HL-60 (cell line): ENCODE results near the gene TPK1.
"Not testable (repeated sequence)": the region's sequence is repeated elsewhere in the genome, so short reads cannot be mapped to it uniquely, and the experiment has no call there.

Source experiments
- DNase-seq, 2 experiments: peaks; one replicate each; pipeline ENCODE4 v3.0.0-alpha.2; 2010 to 2020; ENCODE audit warnings: low read depth in 1 of 2, low spot score in 1 of 2
- H3K27ac ChIP-seq: fragments of 250-450 bp; sonication (Bioruptor Pico); replicated peaks from 2 replicates; pipeline ENCODE4 v1.5.1; 2020; ENCODE audit warnings: mild to moderate bottlenecking, moderate library complexity
- H3K27me3 ChIP-seq: fragments of 250-450 bp; sonication (Bioruptor Pico); 2 replicates; pipeline ENCODE4 v1.5.1; 2021; ENCODE audit warnings: mild to moderate bottlenecking, moderate library complexity; ENCODE audit not compliant: insufficient read depth, poor library complexity, severe bottlenecking
- H3K4me3 ChIP-seq: replicated peaks from 2 replicates; pipeline ENCODE4 v1.5.1; 2011; ENCODE audit warnings: mild to moderate bottlenecking, control low read depth, low read length; ENCODE audit not compliant: insufficient read depth
- GABPA ChIP-seq: IDR thresholded peaks from 2 replicates; pipeline ENCODE4 v1.6.1; 2012; ENCODE audit warnings: low read depth
- POLR2AphosphoS5 ChIP-seq: IDR thresholded peaks from 2 replicates; pipeline ENCODE4 v1.6.1; 2012; ENCODE audit warnings: low read depth
- SPI1 ChIP-seq: IDR thresholded peaks from 2 replicates; pipeline ENCODE4 v1.6.1; 2012; ENCODE audit warnings: low read depth, mild to moderate bottlenecking, borderline replicate concordance
- TF ChIP-seq, protein P1 (sequence below): IDR thresholded peaks from one replicate; pipeline ENCODE4 v1.5.1; 2011; ENCODE audit warnings: low read length, control low read depth, inconsistent platforms; ENCODE audit not compliant: insufficient read depth
- TF ChIP-seq, protein P2 (sequence below): IDR thresholded peaks from 2 replicates; pipeline ENCODE4 v1.6.1; 2012; ENCODE audit warnings: low read depth; ENCODE audit not compliant: insufficient replicate concordance

The TPK1 gene

DNA sequence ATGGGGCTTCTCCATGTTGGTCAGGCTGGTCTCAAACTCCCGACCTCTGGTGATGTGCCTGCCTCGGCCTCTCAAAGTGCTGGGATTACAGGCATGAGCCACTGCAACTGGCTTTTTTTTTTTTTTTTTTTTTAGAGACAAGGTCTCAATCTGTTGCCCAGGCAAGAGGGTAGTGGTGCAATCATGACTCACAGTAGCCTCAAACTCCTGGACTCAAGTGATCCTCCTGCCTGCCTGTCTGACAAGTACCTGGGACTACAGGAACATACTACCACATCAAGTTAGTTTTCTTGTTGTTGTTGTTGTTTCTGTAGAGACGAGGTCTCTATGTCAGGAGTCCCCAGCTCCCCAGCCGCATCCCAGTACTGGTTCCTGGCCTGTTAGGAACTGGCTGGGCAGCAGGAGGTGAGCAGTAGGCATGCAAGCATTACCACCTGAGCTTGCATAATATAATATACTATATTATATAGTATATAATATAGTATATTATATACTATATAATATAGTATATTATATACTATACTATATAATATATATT lies 55.7 kb downstream of the TPK1 start:
- peak in 1 of 2 experiments; percentile 1 for DNase-seq
- TF ChIP-seq GABPA: no peak
- TF ChIP-seq, protein P1, sequence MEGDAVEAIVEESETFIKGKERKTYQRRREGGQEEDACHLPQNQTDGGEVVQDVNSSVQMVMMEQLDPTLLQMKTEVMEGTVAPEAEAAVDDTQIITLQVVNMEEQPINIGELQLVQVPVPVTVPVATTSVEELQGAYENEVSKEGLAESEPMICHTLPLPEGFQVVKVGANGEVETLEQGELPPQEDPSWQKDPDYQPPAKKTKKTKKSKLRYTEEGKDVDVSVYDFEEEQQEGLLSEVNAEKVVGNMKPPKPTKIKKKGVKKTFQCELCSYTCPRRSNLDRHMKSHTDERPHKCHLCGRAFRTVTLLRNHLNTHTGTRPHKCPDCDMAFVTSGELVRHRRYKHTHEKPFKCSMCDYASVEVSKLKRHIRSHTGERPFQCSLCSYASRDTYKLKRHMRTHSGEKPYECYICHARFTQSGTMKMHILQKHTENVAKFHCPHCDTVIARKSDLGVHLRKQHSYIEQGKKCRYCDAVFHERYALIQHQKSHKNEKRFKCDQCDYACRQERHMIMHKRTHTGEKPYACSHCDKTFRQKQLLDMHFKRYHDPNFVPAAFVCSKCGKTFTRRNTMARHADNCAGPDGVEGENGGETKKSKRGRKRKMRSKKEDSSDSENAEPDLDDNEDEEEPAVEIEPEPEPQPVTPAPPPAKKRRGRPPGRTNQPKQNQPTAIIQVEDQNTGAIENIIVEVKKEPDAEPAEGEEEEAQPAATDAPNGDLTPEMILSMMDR: no peak
- TF ChIP-seq POLR2AphosphoS5: no peak
- TF ChIP-seq, protein P2, sequence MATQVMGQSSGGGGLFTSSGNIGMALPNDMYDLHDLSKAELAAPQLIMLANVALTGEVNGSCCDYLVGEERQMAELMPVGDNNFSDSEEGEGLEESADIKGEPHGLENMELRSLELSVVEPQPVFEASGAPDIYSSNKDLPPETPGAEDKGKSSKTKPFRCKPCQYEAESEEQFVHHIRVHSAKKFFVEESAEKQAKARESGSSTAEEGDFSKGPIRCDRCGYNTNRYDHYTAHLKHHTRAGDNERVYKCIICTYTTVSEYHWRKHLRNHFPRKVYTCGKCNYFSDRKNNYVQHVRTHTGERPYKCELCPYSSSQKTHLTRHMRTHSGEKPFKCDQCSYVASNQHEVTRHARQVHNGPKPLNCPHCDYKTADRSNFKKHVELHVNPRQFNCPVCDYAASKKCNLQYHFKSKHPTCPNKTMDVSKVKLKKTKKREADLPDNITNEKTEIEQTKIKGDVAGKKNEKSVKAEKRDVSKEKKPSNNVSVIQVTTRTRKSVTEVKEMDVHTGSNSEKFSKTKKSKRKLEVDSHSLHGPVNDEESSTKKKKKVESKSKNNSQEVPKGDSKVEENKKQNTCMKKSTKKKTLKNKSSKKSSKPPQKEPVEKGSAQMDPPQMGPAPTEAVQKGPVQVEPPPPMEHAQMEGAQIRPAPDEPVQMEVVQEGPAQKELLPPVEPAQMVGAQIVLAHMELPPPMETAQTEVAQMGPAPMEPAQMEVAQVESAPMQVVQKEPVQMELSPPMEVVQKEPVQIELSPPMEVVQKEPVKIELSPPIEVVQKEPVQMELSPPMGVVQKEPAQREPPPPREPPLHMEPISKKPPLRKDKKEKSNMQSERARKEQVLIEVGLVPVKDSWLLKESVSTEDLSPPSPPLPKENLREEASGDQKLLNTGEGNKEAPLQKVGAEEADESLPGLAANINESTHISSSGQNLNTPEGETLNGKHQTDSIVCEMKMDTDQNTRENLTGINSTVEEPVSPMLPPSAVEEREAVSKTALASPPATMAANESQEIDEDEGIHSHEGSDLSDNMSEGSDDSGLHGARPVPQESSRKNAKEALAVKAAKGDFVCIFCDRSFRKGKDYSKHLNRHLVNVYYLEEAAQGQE: no peak
- no peak for TF ChIP-seq SPI1

DNA sequence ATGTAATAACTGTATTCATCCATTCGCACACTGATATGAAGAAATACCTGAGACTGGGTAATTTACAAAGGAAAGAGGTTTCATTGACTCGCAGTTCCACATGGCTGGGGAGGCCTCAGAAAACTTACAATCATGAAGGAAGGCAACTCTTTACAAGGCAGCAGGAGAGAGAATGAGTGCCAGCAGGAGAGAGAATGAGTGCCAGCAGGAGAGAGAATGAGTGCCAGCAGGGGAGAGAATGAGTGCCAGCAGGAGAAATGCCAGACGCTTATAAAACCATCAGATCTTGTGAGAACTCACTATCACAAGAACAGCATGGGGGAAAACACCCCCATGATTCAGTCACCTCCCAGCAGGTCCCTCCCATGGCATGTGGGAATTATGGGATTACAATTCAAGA lies 58.0 kb downstream of the TPK1 start:
- not testable (repeated sequence) for H3K27ac ChIP-seq, H3K4me3 ChIP-seq, H3K27me3 ChIP-seq, DNase-seq

More for the DNA sequence above, 55.7 kb downstream of the TPK1 start:
- Histone ChIP-seq H3K27me3 (no peaks in the 10 kb centered on the region), H3K4me3 (no peak overlapping the region), H3K27ac (no peak overlapping the region)

DNA sequence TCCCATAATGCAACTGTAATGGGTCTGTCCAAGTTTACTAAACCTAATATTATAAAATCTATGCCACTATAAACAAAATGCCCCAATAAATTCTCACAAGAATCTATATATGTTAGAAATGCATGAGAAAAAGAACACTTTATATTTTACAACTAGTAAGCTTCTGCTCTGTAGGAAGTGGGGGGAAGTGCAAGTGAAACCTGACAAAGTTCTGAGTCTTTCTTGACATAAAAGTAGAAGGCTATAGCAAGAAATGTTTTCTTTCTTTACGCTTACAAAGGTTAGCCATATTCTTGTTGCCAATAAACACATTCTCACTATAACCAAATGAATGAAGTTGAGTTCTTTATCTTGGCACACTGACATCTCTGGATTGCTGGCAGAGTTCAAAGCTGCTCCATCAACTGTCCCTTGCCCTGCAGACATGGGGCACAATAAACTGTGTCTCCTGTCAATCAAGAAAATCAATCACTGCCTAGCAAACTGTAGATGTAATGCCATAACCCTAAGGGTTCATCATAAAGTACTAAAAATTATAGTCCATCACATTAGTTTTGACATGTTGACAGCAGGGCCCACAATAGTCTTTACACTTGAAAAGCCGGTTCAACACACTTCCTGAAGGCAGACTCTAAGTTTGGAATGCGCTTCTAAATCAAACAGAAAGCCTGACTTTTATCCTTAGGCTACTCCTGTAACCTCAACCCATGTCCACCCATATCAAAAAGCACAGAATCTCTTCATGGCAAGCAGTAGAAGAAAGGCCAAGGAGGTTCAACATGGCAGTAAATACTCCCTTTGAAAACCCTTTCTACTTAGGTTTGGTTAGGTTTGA lies 58.6 kb downstream of the TPK1 start:
- DNase-seq: no peak
- TF ChIP-seq, protein P1: no peak
- TF ChIP-seq SPI1 (no peak), GABPA (no peak), POLR2AphosphoS5 (no peak)
- TF ChIP-seq, protein P2: no peak
- Histone ChIP-seq H3K4me3 (no peak overlapping the region), H3K27ac (no peak overlapping the region), H3K27me3 (no peaks in the 10 kb centered on the region)

DNA sequence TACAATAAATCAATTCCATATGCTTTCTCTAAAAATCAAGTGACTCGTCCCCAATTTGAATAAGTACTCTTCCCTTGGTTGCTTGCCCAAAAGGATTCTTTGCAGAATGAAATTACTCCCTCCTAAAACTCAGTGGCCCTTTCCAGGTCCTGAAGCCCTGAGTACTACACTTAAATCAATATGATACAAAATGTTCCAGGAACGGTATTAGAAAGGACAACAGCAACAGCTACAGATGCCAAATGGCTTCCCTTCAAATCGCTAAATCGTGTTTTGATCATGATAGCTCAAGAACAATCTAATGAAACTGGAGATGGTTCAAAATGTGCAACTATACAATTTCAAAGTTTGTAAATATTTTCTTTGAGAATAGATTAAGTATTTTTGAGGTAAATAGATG lies 59.4 kb downstream of the TPK1 start:
- Histone ChIP-seq H3K27ac (no peak overlapping the region), H3K27me3 (no peaks in the 10 kb centered on the region), H3K4me3 (no peak overlapping the region)
- DNase-seq: no peak
- TF ChIP-seq POLR2AphosphoS5: no peak
- TF ChIP-seq, protein P2: no peak
- TF ChIP-seq, protein P1: no peak
- TF ChIP-seq GABPA: no peak
- TF ChIP-seq SPI1: no peak
